Activated CD4-positive, alpha-beta T cell treated with anti-CD3 and anti-CD28 coated beads for 24 hours (primary cell): ENCODE data around the gene NAP1L4.
"Not testable (repeated sequence)": the region's sequence is repeated elsewhere in the genome, so short reads cannot be mapped to it uniquely, and the experiment has no call there.

Source experiments
- DNase-seq, 2 donors: peaks; one replicate each; pipeline ENCODE4 v3.0.0-alpha.2; 2020; ENCODE audit warnings: low read depth in 2 of 2

Gene NAP1L4

DNA sequence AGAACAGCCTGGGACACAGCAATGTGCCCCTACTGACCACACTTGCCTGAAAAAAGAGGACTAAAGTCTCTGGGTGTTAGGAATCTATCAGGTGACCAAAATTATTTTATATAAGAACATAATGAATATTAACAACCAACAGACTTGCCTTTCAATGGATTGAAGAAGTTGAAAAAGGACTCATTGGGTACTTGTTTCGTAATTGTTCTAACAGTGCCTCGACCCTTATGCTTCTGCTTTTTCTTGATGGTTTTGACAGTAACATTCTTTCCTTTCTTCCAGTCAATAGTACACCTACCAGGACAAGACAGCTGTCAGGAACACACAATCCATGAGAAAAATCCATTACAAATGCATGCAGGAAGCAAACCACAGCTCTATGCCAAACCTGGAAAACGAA is 33.9 kb downstream of the NAP1L4 start:
- DNase-seq: no peak

DNA sequence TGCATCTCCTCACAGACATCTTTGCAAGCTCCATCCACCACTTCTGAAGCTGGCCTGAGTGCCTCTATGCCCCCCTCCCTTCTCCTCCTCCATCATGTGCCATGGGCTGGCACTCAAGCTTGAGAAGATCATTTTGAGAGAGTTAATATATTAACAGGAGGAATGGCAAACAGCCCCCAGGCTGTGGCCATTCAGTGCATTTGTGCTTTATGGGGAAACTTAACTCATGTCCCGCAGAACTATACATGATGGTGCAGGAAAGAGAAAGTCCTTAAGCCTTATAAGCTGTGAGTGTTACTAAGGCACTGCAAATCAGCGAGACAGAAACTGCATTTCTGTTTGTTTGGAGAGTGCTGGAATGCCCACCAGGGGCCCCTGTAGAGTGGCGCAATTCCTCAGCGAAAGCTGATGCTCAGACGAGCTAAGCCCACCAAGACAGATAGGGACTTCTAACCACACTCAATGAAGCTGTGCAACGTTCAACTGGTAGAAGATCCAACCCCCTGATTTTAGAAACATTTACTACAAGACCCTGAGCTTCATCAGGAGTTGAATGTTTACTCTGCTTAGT is 36.1 kb downstream of the NAP1L4 start:
- DNase-seq: no peak

DNA sequence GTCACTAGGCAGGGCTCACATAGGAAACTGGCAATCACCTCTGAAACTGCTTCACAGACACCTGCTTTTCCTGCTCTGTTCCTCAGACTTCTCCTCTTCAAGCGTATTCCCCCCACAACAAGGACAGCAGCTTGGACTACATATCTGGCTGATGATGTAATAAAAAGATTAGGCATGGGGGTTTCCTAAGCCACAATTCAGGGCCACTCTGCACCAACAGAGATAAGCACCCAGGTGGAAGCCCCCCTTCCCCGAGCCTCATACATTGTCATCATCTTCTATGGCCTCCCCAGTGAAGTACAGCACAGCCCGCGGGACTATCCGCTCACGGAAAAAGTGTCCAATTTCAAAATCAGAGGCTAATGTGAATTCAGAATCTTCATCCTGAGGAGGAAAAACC is 37.9 kb downstream of the NAP1L4 start:
- DNase-seq: no peak

DNA sequence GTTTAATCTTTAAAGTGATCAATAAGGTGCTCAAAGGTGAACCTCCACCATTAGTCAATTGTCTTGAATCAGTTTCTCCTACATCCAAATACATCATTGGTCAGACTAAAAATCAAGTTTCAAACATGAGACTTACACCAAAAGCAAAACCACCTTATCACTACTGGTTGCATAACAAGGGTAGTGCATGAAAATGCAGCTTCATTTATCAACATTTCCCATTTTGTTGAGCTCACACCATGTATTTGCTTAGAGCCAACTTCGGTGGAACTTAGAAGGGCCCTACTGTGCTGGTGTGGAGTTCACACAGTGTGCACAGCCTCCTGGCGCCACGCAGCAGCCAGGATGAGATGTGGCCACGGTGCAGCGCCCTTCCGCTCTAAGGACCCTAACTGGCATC is 39.8 kb downstream of the NAP1L4 start:
- DNase-seq: no peak

DNA sequence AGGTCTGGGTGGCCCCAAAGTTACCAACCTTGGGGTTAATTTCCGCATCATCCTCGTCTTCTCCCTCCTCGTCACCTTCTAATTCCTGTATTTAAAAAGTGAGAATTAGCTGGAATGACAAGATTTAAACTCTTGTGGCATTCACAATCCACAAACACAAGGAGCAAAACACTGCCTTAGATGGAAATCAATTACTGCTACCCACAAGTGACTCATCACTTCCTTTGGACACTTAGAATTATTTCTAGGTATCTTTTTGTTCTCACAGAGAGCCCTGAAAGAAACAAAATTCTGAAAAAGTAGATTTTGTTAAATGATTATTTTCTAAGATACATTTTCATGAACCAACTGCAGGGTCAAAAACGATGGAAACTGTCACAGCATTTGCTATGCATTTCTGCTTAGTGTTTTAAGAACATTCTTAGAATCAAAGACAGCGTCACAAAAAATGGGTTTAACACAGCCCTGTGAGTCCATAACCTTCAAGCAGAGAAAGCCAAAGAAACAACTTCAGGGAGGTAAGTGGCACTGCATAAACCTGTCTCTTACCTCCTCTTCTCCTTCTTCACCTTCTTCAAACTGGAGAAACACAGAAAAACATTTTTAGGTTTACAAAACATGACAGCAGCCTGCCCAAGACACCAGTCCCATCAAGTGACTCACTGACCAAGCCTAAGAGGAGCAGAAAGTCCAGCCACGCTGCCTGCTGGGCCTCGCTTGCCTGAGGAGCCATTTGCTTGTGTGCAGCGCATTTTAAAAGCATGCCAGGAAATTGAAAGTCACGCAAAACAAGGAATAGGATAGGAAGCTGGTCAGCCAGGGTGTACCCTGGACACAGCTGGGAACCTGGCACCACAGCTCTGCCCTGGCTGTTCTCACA is 40.7 kb downstream of the NAP1L4 start:
- DNase-seq: no peak

DNA sequence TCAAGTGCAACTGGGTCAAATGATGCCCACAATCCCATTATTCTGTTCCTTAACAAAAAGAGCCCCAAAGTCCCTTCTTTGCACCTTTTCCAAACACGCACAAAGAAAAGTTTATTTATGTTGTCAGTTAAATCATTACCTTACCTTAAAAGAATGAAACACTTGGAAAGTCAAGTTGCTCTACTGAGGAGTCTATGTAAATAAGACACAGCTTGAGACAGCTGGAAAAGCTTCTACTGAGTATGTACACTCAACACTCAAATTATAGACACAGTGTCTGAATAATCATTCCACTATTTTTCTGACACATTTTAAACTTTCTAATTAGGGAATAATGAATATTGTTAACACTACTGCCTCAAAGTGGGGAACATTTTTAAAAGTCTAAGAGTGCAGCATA is 41.3 kb downstream of the NAP1L4 start:
- DNase-seq: no peak

DNA sequence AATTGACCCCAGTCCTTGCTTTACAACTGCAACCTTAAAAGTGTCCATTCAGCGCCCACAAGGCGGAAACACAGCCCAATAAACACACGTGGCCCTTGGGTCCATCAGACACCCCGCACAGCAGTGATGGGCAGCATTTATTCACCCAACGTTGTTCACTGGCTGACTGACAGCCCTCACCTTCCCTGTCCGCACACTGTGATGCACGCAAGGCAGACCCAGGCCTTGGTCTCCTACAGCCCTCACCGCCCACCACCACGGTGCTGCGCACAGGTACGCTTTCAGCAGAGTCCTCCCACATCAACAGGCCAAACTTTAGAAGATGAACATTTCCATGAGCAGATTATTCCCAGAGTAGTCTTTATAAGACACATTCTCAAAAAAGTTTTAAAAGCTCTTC is 42.2 kb downstream of the NAP1L4 start:
- no peak for DNase-seq

DNA sequence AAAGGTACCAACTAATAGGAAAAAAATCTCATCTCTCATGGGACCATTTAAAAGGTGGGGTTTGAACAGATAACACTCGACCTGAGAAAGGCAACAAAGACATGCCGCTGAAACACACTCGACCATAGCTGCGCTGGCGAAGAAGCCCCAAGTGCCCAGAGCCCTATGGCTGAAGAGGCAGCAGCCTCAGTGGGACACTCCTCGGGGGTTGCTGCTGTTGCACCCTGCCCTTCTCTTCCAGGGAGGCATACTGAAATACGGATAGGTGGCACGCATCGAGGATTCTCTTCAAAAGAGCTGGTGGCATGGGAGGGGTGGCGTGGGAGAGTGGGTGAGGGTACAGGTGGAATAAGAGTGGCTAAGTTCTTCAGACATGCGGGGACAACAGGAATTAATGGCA is 44.4 kb downstream of the NAP1L4 start:
- no peak for DNase-seq

DNA sequence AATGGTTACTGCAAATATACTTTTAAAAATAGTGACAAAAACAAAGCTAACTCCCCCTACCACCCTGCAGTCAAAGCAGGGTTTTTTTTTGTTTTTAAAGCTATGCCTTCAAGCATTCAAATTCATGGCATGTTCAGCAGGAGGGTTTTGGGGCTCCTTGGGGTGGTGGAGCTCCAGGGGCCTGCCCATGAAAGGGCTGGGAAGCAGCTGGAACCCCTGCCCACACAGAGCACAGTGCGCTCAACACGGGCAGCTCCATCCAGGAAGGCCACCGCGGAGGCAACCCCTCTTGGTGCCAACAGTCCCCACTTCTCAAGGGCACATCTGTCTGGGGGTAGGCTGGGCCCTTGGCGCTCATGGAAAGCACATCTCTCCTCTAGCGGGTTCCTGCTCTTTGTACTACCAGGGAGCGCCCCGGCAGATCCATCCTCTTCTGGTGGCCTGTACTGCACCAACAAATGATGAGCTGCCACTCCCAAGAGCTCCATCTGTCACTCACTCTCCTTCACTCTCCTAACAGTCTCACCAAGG is 46.3 kb downstream of the NAP1L4 start:
- no peak for DNase-seq

DNA sequence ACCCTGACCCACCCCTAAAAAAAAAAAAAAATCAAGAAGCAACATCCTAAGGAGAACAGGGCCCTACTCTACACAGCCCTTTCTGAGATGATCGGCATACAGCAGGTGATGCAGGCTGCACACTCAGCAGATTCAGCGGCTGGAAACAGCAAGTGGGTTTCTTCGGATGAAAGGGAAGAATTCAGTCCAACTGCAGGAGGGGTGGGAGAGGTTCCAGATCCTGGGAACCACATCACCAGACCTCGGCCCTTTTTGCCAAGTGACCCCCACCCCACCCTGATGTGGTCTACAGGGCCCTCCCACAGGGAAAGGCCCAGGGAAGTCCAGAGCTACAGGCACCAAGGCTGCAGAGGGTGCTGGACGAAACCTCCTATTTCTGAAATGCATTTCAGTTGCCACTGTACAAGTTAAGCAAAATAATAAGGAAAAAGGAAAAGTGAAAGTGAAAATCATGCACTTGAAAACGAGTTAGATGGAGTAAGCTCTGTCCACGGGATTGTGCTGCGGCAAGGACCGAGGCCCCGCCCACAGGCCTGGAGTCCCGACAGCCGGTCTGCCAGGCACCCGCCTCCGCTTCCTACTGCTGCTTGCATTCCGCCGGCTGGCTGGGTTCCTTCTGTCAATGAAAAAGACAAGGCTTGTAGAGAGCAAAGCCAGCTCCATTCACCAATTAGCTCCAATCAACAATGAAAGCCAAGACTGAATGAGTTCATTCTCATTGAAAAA is 46.9 kb downstream of the NAP1L4 start:
- DNase-seq: peak in 1 of 2 donors; percentile 45

DNA sequence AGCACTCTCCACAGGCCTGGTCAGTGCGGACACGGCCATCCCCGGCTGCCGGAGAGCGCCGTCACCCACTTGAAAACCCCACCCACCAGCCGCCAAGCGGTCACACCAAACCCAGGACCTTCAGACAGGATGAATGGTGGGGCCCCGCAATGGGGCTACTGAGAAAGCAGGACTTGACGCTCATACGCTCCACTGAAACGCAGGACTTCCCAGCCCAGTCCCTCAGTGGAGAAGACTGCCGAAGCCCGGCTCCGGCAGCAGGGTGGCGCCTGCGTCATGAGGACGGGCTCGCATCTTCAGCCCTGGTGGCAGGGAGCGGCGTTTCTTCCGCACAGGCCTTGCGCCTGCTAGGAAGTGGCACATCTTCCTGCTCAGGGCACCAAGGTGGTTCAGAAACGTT is 47.6 kb downstream of the NAP1L4 start:
- no peak for DNase-seq

DNA sequence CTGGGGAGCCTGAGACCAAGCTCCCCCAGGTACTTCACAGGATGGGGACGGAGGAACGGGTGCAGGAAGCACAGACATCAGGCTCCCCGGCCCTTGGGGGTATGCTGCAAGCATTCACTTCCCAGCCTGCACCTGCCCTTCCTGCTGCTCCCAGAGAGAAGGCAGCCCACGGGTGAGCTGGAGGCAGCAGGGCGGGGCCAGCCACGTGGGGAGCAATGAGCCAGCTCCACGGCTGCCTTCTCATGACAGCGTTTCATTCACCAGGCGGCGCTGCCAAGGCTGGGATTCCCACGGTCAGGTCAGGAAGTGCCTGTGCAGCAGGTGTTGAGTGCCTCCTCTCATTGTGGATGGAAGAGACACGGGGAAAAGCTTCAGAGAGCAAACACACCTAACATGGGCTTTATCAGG is 48.4 kb downstream of the NAP1L4 start:
- no peak for DNase-seq

DNA sequence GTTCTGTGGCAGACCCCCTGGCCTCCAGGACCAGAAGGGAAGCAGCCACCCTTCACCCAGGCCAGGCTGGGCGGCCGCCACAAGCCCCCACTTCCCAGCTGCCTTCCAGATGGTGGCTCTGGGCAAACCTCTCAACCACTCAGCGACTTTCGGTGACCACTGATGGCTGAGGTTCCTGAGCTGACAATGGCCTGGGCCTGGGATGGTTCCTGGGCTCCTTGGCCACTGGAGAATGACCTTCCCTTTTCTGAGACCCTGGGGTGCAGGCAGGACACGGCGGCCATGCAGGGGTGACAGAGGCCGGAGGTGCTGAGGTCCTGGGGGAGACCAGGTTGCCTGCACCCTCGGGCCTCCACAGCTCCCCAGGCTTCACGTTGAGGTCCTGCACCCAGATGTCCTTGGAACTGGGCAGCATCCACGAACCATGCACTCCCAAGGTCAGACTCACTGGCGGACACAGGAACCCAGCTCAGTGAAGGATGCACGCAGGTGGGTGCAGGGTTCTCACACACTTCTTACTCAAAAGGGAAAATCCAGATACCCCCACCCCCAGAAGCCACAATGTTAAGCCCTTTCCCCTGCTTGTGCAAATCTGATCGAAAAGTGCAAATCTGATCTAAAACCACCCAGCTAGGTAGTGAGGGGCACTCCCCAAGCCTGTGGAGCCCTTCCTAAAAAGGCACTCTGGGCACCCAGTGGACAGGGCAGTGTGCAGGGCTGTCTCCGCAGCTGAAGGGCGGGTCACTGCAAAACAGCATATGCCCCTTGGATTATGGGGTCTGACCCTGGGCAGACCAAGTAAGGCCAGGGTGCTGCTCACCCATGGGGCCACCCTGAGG is 49.0 kb downstream of the NAP1L4 start:
- DNase-seq: no peak

DNA sequence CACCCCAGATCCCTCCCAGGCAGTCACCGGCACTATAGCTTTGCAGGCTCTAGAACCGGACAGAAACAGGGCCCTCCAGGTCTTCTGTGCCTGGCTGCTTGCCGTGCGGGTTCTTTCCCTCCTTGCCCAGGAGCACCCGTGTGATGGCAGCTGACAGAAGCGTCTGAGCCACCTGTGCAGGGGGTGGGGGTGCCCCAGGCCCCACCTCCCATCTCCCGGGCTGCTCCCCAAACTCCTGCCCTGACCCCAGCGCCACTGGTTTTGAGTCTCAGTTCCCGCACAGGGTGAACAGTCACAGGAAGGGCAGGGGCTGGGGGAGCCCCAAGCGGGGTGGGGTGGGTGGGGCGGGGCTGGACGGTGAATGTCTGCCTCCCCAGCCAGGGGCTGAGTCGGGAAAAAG is 49.7 kb downstream of the NAP1L4 start:
- no peak for DNase-seq

DNA sequence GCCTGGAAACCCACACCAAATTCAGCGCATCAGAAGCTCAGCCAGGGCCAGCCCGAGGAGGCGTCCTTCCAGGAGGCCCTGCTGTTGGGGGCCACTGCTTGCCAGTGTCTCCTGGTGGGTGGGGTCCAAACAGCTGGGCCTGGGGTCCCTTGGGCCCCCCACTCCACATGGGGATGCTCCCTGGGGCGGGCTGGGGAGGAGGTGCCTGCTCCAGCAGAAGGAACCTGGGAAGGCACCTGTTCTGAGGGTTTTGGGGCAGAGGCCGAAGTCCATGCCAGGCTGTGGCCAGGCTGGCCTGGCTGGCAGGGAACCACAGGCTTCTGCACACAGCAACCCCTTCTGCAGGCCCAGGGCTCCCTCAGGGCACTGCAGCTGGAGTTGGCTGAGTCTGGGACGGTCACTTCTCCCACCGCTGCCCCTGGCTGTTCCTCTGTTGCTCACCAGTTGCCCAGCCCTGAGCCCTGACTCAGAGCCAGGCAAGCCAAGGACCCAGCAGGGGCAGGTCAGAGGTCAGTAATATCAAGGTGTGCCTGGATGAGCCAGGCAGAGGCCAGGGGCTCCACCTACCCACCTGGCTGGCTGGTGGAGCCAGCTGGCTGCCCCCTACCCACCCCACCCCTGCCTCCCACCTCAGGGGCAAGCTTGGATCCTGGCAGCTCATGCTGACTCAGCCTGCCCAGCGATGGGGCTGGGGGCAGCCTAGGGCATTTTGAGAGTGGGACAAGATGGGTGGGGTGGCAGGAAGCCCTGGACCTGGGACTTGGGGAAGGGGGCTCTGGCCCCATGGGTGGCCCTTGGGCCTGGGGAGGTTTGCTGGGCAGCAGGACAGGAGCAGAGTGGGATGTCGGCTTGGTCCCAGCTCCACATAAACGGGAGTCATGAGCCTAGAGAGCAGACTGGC is 51.0 kb downstream of the NAP1L4 start:
- no peak for DNase-seq

DNA sequence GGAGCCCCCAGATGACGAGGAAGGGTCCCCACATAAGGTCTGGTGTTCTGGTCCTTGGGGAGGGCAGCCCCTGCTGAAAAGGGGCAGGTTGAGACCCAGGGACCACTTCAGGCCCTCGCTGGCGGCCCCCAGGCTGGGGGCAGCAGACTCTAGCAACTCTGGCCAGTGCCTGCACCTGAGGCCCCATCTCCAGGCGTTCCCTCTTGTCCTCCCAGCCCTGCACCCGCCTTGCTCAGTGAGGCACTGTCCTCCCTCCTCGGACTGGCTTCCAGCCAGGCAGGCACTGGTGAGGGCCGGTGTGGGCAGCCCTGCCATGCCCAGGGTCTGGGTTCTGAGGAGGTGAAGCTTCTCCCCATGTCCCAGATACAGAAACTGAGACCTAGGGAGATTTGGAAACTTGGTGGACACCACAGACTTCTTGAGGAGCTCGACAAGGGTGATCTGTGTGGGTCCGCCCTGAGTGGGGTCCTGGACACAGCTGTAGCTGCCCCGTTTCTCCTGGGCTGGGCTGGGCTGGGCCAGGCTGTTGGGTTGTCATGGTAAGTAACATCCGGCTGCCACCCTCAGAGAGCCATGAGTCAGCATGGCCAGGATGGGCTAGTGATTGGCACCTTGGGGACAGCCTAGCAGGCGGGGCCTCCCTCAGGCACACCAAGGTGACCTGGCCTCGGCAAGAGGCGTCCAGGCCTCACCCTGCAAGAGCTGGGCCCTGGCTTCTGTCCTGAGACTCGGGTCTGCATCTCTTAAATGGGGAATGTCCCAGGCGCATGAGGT is 51.8 kb downstream of the NAP1L4 start:
- DNase-seq: no peak

DNA sequence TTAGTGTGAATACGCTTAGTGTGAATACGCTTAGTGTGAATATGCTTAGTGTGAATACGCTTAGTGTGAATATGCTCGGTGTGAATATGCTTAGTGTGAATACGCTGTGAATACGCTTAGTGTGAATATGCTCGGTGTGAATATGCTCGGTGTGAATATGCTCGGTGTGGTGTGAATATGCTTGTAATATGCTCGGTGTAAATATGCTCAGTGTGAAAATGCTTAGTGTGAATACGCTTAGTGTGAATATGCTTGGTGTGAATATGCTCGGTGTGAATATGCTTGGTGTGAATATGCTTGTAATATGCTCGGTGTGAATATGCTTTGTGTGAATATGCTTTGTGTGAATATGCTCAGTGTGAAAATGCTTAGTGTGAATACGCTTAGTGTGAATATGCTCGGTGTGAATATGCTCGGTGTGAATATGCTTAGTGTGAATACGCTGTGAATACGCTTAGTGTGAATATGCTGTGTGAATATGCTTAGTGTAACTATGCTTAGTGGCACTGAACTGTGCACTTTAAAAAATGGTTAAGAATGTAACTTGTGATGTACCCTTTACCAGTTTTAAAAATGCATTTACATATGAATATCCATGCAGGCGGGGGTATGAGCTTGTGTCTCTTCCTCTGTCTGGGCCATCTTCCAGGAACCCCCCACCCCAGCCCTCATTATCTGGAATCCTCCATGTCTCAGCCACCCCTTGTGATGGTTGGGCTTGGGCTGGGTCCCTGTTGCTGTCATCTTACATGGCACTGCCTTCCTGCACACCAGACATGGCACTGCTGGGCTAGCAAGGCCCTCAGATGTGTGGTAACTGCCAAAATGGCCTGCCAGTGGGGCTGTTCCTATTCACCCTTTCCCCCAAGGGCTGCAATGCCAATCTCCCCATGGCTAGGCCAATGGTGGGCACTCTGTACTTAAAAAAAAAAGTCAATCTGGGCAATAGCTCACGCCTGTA is 53.4 kb downstream of the NAP1L4 start:
- DNase-seq: not testable (repeated sequence)

DNA sequence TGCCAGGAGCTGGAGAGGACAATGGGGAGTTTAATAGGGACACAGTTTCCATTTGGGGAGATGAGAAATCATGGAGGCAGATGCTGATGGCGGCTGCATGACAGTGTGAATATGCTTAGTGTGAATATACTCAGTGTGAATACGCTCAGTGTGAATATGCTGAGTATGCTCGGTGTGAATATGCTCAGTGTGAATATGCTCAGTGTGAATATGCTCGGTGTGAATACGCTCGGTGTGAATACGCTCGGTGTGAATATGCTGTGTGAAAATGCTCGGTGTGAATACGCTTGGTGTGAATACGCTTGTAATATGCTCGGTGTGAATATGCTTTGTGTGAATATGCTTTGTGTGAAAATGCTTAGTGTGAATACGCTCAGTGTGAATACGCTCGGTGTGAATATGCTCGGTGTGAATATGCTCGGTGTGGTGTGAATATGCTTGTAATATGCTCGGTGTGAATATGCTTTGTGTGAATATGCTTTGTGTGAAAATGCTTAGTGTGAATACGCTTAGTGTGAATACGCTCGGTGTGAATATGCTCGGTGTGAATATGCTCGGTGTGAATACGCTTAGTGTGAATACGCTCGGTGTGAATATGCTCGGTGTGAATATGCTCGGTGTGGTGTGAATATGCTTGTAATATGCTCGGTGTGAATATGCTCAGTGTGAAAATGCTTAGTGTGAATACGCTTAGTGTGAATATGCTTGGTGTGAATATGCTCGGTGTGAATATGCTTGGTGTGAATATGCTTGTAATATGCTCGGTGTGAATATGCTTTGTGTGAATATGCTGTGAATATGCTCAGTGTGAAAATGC is 54.3 kb downstream of the NAP1L4 start:
- DNase-seq: not testable (repeated sequence)
